GM12865 (cell line): ENCODE measurements around the gene CCDC192.
"Not testable (repeated sequence)": the region's sequence is repeated elsewhere in the genome, so short reads cannot be mapped to it uniquely, and the experiment has no call there.

Source experiments
- DNase-seq: peaks from one replicate; pipeline ENCODE4 v3.0.0; 2010; ENCODE audit warnings: low read depth
- H3K4me3 ChIP-seq: 2 replicates; pipeline ENCODE4 v1.5.1; 2011; ENCODE audit warnings: mild to moderate bottlenecking, low read depth, low read length, control low read depth
- TF ChIP-seq, protein P1 (sequence below): IDR thresholded peaks from 2 replicates; pipeline ENCODE4 v1.5.1; 2011; ENCODE audit warnings: low read length, control low read depth, low read depth, inconsistent platforms; ENCODE audit not compliant: insufficient read depth; ENCODE audit errors: missing control alignments

CCDC192 gene

GRCh38 chr5:127746756-127747155 lies 43.6 kb downstream of the CCDC192 start:
- TF ChIP-seq, protein P1, sequence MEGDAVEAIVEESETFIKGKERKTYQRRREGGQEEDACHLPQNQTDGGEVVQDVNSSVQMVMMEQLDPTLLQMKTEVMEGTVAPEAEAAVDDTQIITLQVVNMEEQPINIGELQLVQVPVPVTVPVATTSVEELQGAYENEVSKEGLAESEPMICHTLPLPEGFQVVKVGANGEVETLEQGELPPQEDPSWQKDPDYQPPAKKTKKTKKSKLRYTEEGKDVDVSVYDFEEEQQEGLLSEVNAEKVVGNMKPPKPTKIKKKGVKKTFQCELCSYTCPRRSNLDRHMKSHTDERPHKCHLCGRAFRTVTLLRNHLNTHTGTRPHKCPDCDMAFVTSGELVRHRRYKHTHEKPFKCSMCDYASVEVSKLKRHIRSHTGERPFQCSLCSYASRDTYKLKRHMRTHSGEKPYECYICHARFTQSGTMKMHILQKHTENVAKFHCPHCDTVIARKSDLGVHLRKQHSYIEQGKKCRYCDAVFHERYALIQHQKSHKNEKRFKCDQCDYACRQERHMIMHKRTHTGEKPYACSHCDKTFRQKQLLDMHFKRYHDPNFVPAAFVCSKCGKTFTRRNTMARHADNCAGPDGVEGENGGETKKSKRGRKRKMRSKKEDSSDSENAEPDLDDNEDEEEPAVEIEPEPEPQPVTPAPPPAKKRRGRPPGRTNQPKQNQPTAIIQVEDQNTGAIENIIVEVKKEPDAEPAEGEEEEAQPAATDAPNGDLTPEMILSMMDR, result peak; percentile 21
- peak; percentile 16 for DNase-seq

GRCh38 chr5:127752503-127753265 lies 49.5 kb downstream of the CCDC192 start:
- H3K4me3 ChIP-seq, DNase-seq: not testable (repeated sequence)

More at GRCh38 chr5:127746756-127747155, 43.6 kb downstream of the CCDC192 start:
- H3K4me3 ChIP-seq, result no peak overlapping the region

DNA sequence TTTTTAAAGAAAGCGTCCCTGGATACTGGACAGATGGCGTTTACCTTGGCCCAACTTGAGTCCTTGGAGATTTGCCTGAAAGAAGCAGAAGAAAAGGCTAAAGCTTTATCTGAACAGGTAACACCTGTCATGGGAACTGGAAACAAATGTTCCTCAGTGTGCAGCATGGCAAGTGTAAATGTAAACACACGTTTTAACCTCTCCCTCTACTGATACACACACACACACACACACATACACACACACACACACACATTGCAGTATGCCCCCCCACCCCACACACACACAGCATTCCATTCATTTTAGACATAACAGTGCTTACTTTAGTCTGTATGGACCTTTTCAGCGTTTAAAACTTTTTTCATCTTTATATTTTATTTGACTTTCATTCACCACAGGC lies 51.1 kb downstream of the CCDC192 start:
- DNase-seq, result no peak
- H3K4me3 ChIP-seq, result no peak overlapping the region
- TF ChIP-seq, protein P1, result no peak

- no peak overlapping the region for H3K4me3 ChIP-seq
- no peak for DNase-seq
- TF ChIP-seq, protein P1, result no peak
Measured at GRCh38 chr5:127754706-127755105, 51.5 kb downstream of the CCDC192 start.

- TF ChIP-seq, protein P1, result peak; percentile 29
- peak; percentile 46 for DNase-seq
- no peak overlapping the region for H3K4me3 ChIP-seq
Measured at GRCh38 chr5:127757576-127757975, 54.4 kb downstream of the CCDC192 start.

- no peak for DNase-seq
- TF ChIP-seq, protein P1, result no peak
- no peak overlapping the region for H3K4me3 ChIP-seq
Measured at GRCh38 chr5:127758766-127759283, 55.6 kb downstream of the CCDC192 start.

GRCh38 chr5:127761869-127762268 lies 58.7 kb downstream of the CCDC192 start:
- TF ChIP-seq, protein P1, result no peak
- H3K4me3 ChIP-seq, result no peak overlapping the region
- DNase-seq, result no peak
